NCI-H226 (cell line): ENCODE data around the gene MAP2K5.

Experiments
- DNase-seq: peaks from one replicate; pipeline ENCODE4 v3.0.0-alpha.2; 2015

The MAP2K5 gene

DNA sequence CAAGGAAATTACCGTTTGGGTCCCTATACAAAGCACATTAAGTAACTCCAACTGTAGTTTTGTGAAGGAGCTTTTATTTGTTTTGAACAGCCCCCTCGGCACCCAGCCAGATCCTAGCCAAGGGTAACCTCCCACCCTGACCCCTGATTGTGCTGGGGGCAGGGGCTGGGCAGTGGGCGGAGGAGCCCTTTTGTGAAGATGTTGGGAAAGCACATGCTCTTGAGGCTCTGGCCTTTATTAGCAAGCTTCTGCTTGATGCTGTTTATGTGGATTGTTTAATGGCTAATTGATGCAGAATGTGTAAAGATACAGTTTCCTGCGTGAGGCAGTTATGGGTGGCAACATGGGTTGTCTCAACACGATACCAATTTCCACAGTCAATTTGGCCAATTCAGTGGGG, 136.5 kb downstream of the MAP2K5 start:
- DNase-seq = no peak

DNA sequence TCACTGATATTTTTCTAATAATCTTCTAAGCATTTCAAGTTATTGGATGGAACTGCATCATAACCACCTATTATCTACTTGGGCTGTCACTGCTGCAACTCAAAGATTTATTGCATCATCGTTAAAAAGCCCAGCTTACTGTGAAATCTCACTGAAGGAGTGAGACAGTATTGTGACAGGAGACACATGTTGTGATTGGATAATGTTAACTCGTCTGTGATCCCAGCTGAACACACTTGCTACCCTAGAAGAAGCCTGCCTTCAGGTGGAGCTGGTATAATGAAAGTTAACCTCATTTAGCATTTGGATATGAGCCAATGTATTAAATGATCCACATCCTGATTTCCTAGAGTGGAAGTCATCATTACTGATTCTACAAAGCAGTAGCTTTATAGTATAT, 138.1 kb downstream of the MAP2K5 start:
- DNase-seq = peak; percentile 10

DNA sequence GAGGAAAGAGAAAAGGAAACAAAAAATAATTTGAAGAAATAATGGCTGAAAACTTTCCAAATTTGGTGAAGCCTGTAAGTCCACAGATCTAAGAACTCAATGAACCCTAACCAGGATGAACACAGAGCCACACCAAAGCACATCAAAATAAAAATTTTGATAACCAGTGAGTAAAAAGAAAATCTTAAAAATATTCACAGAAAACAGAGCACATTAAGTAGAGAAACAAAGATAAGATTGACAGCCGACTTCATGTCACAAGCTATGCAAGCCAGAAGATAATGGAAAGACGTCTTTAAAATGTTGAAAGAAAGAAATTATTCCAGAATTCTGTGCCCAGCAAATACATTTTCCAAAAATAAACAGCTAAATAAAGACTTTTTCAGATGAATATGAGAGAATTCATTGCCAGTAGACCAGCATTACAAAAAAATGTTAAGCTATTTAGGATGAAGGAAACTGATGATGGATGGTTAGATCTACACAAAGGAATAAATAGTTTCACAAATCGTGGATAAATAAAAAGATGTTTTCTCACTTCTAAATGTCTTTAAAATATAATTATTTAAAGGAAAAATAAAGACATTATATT, 142.6 kb downstream of the MAP2K5 start:
- peak; percentile 52 for DNase-seq

DNA sequence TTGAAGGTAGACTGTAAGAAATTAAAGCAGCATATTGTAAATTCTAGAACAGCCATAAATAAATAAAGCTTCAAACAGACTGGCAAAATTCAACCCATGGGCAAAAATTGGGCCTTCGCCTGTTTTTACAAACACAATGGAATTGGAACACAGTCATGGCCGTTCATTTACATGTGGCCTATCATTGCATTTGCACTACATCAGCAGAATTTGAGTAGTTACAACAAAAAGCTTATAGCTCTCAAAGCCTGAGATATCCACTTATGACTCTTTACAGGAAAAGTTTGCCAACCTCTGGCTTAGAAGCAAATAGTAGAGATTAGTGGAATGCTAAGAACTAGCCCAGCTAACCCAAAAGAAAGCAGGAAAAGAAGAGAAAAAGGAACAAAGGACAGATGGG, 143.2 kb downstream of the MAP2K5 start:
- no peak for DNase-seq

DNA sequence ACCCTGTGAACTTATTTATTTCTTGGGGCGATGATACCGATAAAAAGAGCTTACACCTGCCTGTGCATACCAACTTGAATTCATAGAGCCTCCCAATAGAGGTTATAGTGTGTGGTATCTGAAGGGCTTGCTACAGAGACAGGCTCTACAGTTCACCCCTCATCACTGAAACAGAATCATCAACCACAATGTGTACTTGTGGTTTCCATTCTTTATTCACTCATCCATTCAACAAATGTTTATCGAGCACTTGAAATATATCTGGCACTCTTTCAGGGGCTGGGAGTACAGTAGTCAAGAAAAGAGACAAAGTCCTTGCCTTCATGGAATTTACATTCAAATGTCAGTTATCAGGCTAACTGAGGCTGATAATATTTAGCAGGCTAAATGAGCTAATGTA, 148.4 kb downstream of the MAP2K5 start:
- peak; percentile 35 for DNase-seq

DNA sequence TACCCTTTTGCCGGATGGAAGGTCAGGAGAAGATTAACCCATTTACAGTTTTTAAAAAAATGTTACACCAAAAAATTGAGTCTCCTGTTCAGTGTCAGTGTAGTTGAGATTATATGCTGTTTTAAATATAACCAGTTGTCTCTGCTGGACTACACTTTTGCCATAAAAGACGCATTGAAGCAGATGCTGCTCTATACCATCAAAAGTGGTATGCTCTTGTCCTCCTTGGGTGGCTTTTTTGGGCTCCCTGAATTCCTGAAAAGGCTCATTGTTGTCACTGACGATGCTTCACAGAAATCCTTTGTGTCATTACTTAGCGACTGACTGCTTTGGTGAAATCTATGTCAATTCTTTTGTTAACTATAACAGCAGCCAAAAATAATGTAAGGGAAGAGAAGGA, 148.9 kb downstream of the MAP2K5 start:
- no peak for DNase-seq

DNA sequence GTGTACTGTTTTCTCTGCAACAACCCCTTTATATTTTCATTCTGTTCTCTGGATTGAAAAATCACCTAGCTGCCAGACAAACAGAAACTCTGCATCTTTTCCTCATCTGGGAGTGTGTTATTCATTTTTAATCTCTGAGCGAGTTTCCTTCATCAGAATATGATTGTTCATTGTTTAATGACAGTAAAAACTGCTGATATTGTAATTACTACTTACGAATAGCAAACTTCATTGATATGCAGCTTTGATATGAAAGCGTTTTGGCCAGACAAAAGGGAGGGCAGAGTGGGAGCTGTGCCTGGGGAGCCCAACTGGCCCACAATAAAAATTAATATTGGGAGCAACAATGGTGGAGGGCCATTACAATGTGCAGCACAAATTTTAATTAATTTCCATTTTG, 150.1 kb downstream of the MAP2K5 start:
- no peak for DNase-seq

DNA sequence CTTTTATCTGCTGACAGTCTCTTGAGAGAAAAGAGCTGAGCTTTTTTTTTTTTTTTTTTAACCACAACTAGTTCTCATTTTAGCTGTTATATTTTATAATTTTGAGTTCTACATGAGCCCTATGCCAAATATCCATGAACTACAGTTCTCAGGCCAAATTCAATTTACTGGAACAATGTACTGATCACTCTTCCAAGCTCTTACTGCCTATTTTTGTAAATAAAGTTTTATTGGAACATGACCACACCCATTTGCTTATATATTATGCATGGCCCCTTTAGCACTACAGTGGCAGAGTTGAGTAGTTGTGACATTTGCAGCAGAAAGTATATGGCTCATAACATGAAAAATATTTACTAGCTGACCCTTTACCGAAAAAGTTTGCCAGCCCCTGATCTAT, 153.6 kb downstream of the MAP2K5 start:
- DNase-seq = no peak

DNA sequence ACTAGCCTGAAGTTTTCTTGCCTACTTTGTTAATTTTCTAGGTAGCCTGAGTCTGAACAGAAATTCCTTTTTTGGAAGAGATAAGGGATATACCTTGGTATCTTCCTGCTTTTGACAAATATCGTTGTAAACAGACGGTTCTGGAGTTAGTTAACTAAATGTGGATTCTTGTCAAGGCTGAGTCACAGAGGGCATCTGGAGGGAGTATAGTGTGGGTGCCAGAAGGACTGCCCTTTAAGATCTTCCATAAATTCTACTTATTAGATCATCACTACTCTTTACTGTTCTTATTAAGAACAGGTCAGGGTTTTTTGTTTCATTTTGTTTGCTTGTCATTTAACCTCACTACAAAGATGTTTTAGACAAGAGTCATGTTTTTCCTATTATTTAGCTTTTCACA, 157.5 kb downstream of the MAP2K5 start:
- peak; percentile 23 for DNase-seq

DNA sequence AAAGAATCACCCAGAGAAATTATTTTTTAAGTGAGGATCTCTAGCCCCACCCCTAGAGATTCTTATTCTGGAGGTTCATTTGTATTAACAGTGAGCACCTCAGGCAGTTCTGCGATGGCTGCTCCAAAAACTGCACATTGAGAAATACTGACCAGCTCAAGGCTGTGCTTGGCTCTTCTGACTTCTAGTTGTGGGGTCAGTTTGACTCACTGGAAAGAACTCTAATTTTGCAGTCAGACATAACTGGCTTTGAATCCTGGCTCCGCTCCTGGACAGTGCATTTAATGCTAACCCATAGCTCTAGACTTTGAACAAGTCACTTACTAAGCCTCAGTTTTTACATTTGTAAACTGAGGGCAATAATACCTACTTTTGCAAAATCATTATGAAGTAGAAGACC, 159.2 kb downstream of the MAP2K5 start:
- DNase-seq = peak; percentile 46

DNA sequence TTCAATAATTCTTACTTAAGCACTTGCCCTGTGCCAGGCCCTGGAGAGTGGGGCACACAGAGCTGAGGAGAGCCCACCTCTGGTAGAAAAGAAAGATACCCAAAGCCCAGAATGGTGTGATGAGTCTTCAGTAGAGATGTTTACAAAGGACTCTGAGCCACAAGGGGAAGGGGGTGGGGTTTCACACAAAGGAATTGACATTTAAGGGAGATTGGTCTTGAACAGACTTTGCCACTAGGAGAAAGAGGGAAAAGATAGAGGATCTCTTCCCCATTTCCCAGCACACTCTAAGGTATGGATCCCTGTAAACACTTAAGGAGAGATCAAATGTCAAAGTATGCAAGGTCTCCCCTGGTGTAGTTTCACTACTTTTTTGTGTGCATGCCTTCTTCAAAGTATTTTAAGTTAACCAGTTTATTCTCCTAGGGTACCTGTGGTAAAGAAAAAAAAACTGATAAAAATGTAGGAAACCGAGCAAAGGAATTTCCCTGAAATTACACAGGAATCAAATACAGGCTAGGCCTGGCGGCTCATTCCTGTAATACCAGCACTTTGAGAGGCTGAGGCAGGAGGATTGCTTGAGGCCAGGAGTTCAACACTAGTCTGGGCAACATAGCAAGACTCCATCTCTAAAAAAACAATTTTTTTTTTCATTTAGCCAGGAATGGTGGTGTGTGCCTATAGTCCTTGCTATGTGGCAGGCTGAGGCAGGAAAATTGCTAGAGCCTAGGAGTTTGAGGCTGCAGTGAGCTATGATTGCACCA, 165.2 kb downstream of the MAP2K5 start:
- no peak for DNase-seq

DNA sequence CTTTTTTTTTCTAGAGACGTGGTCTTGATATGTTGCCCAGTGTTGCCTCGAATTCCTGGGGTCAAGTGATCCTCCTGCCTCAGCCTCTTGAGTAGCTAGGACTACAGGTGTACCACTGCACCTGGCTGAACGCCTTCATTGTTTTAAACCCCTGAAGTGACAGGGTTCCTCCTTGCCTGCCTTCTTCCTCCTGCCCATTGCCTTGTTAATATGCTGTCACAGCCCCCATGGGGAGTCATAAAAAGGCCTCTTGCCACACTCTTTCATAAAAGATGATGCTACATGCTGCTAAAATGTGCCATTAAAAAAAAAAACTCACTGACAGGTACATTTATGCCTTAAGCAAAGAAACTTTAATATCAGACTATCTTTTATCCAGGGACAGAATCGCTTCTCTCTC, 166.0 kb downstream of the MAP2K5 start:
- no peak for DNase-seq

DNA sequence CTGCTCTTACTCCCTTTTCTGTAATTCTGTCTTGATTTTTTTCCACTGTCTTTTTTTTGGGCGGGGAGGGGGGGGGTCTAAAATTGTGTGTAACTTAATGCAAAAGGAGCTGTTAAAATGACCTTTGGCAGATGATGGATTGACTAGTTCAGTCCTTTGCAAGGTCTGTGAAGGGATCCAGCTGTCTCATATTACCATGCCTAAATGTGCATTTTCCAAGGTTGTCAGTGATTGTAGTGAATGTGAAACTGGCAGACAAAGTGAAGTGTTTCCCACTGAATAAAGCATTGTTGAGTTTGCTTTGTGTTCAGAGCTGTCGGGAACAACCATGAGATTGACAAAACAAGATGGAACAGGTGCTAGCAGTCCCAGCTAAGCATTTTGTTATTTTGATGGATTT, 172.7 kb downstream of the MAP2K5 start:
- DNase-seq = no peak

DNA sequence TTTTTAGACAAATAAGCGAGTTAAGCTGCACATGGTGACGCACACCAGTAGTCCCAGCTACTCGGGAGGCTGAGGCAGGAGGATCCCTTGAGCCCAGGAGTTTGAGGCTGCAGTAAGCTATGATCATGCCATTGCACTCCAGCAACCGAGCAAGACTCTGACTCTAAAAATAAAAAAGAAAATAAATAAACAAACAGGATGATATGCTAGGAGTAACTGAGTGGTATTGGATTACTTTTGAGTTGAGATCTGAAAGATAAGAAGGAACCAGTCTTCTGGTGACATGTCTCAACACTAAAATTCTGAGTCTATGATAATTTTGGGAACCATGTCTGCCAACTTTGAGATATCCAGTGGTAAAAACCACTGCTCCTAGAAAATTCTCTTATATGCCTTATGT, 173.7 kb downstream of the MAP2K5 start:
- DNase-seq = no peak

DNA sequence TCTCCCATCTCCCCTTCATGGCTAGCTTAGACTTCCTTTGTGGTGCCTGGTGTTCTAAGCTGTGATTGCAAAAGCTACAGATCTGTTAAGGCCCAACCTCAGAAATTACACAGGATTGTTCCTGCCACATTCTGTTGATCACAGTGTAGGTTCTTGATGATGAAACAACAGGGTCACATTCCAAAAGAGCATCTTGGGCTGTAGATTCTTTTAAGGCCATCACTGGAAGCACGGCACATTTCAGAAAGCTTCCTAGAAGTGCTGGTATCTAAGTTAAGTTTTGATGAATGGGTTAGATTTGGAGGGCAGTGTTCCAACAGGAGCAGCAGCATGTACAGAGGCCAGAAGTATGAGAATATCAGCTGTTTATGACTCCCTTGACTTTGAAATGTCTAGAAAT, 175.3 kb downstream of the MAP2K5 start:
- DNase-seq = no peak

DNA sequence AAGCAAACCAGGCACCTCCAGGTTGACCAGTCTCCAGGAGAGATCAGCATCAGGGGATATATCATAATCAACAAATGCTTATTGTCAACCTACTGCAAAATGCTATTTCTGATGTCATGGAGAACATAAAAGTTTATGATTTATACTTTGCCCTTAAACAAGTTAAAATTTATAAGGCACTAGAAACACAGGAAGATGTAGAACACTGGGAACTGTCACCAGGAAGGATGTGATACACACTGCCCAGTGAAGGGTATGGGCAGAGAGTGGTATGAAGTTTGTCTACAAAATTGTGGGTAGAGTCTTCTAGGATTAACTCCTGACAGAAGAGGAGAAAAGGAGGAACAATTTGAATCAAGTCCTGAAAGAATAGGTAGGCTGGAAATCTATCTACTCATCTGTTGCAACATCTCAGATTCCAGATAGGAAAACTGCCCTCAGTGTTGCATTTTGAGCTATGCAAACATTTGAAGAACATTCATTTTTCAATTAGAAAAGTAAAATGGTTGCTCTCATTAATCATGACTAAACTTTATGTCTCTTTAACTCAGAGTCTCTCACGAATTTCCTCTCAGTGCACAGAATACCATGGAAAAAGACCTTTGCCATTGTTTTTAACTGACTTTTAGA, 176.9 kb downstream of the MAP2K5 start:
- no peak for DNase-seq

DNA sequence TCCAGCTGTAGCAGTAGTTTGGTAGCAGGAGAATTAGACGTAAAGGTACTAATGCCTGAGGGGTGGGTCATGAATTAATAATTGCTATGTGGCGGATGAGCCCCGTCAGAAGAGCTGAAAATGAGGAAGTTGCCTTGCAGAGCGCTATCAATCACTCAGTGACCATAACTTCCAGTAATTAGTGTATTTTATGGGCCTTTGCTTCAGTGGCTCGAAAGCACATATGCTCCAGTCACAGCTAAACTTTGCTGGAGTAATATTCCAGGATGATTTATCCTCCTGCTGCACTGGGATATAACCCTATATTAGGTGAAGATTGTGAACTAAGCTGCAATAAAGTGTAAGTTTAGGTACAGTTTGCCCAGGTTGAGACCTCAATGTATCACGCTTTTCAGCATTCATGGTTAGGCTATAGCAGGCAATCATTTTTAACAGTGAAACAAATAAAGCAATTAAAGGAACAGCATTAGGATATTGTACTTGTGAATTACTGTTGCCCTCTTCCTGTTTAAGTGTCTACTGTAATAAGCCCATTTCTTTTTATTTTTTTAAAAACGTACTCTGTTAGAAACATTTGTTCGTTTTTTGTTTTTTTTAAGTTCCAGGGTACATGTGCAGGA, 178.2 kb downstream of the MAP2K5 start:
- DNase-seq = no peak

DNA sequence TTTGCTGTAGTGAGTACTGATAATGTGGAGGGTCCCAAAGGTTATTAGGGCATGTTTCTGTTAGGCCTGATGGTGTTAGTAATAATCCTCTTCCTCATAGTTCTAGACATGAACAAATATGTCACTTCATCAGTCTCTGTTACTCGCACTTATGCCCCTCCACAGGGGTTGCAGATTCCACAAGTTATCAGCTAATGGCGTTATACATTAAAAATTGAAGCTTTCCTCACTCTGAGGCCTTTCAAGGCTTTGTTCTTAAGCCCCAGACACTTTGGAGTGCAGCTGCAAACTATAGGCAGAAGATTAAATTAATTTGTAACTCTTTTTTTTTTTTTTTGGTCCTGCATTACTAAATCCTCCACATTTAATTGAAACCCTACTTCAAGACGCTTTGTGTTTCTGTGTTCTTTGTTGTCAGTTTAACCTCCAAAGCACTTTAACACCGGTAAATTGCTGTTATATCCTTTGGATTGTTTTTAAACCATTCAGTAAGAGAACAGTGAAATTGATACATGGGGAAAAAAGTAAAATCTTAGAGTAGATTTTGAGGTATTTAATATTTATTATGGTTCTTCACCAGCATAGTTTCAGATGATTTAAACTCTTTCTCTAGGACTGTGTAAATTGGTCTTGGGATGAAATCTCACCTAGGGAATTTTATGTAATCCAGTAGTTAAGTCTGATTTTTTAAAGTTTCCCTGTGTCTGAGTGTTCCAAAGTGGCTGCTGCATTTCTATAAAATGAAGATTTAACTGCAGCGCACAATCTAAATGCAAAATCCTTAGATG, 179.7 kb downstream of the MAP2K5 start:
- no peak for DNase-seq

DNA sequence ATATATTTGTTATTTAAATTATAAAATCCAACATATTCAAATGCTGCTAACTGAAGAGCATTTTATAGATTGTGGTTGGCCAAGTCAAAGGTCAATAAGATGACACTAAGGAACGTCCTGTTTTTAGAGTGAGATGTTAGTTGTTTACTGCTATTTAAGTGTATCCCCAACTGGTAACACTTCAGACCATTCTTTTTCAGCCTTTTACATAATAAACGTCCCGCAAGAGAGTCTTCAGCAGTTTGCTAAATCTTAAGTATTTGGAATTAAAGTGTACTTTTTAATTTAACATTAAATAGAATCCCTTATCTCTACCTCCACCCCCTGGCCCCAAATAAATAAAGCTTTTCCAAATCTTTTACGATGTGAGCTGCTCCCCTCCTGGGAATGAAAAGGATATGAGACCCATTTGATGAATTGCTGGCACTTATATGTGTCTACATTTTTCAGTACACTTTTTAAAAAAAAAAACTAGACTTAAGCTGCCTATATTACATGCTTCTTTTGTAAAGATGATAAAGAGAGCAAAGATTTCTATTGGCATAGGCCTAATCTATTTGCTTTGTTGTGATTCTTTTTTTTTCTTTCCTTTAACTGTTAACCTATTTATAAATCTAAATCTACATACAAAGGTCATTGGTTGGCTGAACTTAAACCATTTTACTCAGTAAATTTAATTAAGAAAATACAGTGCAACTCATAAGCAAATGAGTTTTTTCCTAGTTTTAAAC, 181.0 kb downstream of the MAP2K5 start:
- DNase-seq = no peak

DNA sequence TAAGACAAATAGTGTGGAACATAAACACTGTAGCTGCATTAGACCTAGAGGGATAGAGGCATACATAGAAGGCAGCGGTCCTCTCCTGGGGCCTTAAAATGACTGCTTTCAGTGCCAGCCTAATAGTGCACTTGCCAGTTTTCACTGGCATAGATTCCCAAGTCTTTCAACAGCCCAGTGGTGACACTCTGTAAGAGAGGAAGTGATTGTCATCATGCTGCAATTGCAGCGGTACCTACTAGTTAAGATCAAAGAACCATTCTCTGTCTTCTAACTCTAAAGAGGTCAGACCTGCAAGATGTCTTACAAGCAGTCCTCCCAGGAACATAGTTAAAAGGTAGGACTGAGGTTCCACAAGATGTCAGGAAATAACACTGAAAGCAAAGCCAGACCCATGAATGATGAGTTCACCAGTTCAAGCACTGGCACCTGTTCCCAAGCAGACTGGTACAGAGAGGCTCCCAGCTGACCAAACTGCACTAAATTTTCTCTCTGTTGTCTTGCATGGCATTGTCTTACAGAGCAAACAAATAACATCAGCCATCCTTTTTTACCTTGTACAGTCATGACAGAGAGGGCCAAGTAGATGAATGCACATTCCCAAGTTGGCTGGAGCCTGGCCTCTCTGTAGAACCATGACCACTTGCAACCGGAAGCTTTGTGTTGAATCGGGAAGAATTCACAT, 182.3 kb downstream of the MAP2K5 start:
- DNase-seq = no peak

DNA sequence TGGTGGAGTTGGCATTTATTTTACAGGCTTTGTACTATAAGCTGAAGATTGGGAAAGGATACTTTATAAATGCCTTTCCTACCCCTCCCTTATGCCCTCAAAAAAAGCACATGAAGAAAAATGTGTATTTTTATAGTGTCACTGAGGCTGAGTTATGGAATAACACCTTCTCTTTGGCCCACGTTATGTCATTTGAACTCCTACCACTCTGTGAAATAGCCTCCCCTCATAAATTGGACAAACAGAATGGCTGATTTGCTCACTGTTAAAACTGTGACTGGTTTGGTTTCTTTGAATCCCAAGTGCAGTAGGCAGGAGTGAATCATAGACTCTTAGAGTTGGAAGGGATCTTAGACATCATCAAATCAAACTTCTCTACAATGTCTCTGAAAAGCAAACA, 187.6 kb downstream of the MAP2K5 start:
- DNase-seq = no peak
